Vagina (tissue), 2 donors: ENCODE data around the gene RSF1.

ENCODE experiments used
- POLR2A ChIP-seq, 2 donors: fragments of 450-650 bp; IDR thresholded peaks; one replicate each; pipeline ENCODE4 v1.6.1; 2017; ENCODE audit warnings: antibody characterized with exemption in 2 of 2, mild to moderate bottlenecking in 2 of 2, moderate library complexity in 2 of 2
- POLR2AphosphoS5 ChIP-seq, 2 donors: sonication (generic); formaldehyde crosslinking; IDR thresholded peaks; one replicate each; pipeline ENCODE4 v1.9.0; 2017; ENCODE audit warnings: antibody characterized with exemption in 2 of 2, mild to moderate bottlenecking in 2 of 2, low read depth in 1 of 2; ENCODE audit not compliant: insufficient read depth in 1 of 2
- TF ChIP-seq, protein P1 (sequence below), 3 experiments: fragments of 450-650 bp in 2 of 3; fragments of 200-600 bp in 1 of 3; sonication (generic) in 1 of 3; IDR thresholded peaks; one replicate each; pipeline ENCODE4 v1.5.1; 2017 to 2019; ENCODE audit warnings: antibody characterized with exemption in 3 of 3, mild to moderate bottlenecking in 2 of 3, moderate library complexity in 2 of 3

DNA sequence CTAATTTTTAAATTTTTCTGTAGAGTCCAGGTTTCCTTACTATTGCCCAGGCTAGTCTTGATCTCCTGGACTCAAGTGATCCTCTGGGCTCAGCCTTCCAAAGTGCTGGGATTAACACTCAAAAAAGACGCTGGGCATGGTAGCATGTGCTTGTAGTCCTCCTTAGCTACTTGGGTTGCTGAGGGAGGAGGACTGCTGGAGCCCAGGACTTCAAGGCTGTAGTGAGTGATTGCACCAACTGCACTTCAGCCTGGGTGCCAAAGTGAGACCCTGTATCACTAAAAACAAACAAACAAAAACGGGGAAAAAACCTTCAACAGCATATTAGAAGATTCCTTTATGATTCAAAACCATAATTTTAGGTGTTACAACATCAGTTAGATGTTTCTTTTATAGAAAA is 44.6 kb downstream of the RSF1 start:
- TF ChIP-seq, protein P1, sequence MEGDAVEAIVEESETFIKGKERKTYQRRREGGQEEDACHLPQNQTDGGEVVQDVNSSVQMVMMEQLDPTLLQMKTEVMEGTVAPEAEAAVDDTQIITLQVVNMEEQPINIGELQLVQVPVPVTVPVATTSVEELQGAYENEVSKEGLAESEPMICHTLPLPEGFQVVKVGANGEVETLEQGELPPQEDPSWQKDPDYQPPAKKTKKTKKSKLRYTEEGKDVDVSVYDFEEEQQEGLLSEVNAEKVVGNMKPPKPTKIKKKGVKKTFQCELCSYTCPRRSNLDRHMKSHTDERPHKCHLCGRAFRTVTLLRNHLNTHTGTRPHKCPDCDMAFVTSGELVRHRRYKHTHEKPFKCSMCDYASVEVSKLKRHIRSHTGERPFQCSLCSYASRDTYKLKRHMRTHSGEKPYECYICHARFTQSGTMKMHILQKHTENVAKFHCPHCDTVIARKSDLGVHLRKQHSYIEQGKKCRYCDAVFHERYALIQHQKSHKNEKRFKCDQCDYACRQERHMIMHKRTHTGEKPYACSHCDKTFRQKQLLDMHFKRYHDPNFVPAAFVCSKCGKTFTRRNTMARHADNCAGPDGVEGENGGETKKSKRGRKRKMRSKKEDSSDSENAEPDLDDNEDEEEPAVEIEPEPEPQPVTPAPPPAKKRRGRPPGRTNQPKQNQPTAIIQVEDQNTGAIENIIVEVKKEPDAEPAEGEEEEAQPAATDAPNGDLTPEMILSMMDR (IDR thresholded peaks at IDR 0.05), result no peak
- TF ChIP-seq POLR2A (IDR thresholded peaks at IDR 0.05), result no peak
- TF ChIP-seq POLR2AphosphoS5 (IDR thresholded peaks at IDR 0.05; ENCODE audit: insufficient read depth in 1 of 2, low read depth in 1 of 2), result no peak
